AG08396 (cell line): ENCODE measurements around the gene GMFB.
A peak's percentile ranks its signal among the peaks of the same experiment; 100 is the strongest.

Experiments used
- DNase-seq: peaks from one replicate; pipeline ENCODE4 v3.0.0; 2012; ENCODE audit warnings: low spot score, mixed read lengths

Gene GMFB

DNA sequence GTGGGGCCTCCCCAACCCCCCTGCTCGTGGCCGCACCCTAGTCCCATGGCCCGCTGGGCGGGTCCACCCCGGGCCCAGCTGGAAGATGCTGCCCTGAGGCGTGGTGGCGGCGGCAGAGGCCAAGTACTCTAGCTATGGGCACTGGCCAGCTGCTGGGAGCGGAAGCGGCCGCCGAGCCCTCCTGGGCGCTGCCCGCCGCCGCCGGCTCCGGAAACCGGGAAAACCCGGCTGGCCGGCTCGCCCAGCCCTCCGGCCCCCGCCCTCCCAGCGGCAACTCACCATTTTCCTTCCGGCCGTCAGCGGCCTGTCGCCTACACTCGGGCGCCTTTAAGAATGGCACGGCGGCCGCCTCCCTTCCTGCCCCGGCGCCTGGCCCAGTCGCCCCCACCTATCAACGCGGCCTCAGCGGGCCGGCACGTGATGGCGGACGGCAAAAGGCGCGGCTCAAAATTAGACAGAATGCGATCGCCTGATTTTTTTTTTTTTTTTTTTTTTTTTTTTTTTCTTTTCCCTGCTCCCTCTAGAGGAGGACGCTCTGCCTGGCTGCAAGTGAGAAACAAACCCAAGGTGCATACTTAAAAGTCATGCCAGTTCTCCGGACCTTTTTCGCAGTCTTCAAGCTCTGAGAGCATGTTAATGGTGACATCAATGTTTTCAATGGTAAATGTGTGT lies at the start of gene GMFB:
Gene GMFB, minus strand, starts transcription at position 335 of the 672 bp plus-strand sequence. Its CDS starts 53 bp downstream, at position 282.
- peak; percentile 94 for DNase-seq

DNA sequence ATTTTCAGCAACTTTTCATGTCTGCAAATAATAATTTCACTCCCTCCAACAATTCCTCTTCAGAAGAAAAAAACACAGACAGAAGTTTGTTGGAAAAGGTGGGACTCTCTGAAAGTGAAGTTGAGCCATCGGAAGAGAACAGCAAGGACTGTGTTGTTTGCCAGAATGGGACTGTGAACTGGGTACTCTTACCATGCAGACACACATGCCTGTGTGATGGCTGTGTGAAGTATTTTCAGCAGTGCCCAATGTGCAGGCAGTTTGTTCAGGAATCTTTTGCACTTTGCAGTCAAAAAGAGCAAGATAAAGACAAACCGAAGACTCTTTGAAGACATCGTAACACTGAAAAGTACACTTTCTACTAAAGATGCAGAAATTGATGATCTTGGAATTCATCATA lies 49.3 kb upstream of the GMFB start:
- DNase-seq: no peak

DNA sequence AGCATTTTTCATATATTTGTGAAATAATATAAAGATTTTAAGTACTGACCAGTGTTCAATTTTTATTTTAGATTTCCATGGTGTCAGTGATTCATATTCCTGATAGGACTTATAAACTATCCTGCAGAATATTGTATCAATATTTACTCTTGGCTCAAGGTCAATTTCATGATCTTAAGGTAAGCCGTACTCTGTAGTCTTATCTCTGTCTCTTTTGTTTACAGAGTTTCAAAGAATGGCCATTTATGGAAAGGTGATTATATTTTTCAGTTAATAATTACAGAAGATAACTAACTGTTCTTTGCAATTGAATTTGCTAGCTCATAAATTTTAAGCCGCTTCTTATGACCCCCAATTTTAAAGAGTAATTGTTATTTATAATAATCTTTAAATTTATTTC lies 48.9 kb upstream of the GMFB start:
- no peak for DNase-seq

DNA sequence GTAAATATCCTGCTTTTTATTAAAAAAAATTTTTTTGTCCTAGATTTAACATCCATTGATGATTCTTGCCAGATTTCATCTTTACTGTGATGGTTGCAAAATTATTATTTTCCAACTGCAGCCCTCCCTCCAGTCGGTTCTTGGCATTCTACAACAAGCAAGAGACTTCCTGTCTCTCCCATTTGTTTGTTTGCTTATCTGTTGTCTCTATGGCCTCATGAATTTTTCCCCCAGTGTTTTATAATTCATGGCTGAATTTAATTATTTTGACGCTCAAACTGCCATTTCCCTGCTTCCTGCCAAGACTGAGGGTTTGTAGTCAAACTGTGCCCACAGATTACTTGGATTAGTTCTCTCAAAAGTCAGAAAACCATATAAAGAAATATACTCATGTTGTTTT lies 46.9 kb upstream of the GMFB start:
- no peak for DNase-seq

DNA sequence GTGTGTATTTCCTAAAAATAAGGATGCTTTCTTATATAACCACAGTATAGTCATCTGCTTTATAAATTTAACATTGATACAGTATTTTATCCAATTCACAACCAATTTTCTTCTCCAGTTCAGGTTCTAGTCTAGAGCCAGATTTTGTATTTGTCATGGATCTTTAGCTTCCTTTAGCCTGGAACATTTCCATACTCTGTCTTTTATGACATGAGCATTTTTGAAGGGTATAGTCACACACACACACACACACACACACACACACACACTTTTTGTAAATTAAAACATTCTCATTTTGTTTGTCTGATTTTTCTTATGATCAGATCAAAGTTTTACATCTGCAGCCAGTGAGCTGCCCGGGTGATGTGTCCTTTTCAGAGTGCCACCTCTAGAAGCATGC lies 46.3 kb upstream of the GMFB start:
- no peak for DNase-seq

DNA sequence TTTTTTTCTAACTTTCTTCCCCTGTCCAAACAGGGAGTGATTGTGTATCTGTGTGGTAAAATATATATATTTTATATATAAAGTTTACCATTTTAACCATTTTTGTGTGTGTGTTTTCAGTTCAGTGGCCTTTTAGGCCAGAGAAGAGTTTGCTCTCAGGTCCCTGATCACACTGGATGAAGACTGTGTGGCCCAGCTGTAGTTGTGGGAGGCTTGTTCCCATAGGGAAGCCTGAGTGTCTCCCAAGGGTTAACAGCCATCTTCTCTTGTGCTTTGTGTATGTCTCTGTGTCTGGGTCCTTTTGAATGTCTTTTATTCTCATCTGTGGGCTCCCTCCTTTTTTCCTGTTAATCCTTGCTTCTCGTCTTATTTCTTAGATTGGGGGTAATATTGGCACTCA lies 44.3 kb upstream of the GMFB start:
- no peak for DNase-seq

- DNase-seq: no peak
Measured at GRCh38 chr14:54532111-54533012, 43.6 kb upstream of the GMFB start.

- DNase-seq: no peak
Measured at GRCh38 chr14:54529811-54530210, 41.0 kb upstream of the GMFB start.

- no peak for DNase-seq
Measured at GRCh38 chr14:54528973-54529372, 40.2 kb upstream of the GMFB start.

- DNase-seq: no peak
Measured at GRCh38 chr14:54524410-54524809, 35.6 kb upstream of the GMFB start.

GRCh38 chr14:54516709-54517108 lies 27.9 kb upstream of the GMFB start:
- no peak for DNase-seq

GRCh38 chr14:54515670-54516069 lies 26.9 kb upstream of the GMFB start:
- DNase-seq: no peak

DNA sequence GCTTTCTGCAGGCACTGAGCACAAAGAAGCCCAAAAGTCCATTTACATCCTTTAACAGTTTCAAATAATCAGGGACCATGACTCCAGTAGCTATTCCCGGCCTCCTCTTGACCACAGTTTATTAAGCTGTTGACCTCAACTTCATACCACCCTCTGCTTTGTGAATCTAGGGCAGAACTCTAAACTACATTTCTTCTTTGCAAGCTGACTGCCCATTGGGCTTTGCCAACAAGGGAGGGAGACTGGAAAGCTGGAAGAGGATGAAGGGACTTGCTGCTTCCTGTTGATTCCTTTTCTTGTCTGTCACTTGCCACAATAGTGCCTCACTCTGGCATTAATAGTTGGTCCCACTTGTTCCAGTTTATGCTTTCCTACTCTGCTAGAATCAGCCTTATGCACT lies 23.6 kb upstream of the GMFB start:
- no peak for DNase-seq

- DNase-seq: peak; percentile 98
Measured at GRCh38 chr14:54509546-54510501, 21.0 kb upstream of the GMFB start, which contains the start of gene CGRRF1. Gene CGRRF1, plus strand, starts transcription at chr14:54509906. Its CDS starts 54 bp downstream, at chr14:54509960.

- DNase-seq: no peak
Measured at GRCh38 chr14:54503486-54503885, 14.7 kb upstream of the GMFB start.

DNA sequence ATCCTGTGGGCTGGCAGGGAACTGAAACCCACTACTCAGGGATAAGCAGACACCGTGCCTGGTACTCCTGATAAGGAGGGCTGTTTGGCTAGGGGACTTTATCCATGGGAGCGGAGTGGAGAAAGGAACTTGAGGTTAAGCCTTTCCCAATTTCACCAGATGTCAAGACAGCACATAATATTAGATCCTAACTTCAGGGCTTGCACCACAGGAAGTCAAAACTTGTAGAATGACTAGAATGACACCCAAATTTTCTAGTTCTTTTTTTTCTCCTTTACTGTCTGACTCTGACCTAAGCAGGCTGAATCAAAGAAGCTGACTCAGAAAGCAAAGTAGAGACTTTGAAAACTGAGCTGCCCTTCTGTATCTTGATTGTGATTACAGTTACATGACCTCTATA lies 13.8 kb upstream of the GMFB start:
- DNase-seq: no peak

DNA sequence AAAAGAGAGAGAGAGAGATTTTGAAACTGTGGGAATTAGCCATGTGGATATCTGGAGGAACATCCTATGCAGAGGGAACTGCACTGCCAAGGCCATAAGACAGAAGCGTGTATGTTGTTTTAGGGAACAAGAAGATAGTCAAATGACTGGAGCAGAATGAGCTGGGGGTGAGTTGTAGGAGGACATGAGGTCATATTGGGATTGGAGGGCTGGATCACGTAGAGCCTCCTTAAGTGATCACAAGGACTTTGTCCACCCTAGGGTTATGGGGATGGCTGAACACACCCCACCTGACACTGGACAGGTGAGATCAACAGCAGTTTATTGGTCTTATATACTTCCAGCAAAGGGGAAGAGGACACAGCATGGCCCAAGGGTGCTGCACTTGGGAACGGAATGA lies 12.7 kb upstream of the GMFB start:
- DNase-seq: no peak

- no peak for DNase-seq
Measured at GRCh38 chr14:54500744-54501143, 12.0 kb upstream of the GMFB start.

DNA sequence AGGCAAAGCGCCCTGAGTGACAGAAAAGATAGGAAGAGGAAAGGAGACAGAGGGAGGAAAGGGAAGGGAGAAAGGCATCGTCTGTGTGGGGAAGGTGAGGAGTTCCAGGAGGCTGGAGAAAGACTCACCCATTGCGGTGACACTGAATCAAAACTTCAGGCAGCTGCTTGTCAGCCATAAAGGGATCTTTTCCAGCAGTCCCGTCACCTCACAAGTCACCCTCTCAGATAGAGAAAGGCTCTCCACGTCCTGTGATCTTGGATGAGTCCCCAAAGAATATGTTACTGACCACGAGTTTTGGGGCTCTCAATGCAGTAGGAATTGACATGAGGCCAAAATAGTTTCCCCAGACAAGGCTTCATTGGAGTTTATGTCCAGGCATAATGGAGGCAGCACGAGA lies 9.8 kb upstream of the GMFB start:
- no peak for DNase-seq

DNA sequence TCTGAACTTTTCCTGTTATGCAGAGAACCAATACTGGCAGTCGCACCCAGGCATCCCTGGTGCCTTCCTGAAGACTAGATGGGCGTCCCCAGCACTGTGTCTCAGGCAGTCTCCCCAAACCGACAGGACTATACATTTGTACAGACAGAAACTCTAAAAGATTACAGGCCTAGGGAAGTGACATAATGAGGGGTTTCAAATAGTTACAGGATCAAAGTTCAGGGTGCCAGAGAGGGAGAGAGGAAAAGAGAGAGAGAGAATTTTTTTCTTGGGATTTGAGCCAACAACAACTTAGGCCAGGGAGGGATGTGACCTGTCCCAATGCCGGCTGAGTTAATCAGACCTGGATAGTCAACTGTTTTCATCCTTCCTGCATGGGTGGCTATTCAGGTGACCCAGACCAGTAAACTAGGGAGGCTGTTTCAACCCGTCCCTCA lies 9.3 kb upstream of the GMFB start:
- no peak for DNase-seq

- no peak for DNase-seq
Measured at GRCh38 chr14:54497224-54497623, 8.4 kb upstream of the GMFB start.

DNA sequence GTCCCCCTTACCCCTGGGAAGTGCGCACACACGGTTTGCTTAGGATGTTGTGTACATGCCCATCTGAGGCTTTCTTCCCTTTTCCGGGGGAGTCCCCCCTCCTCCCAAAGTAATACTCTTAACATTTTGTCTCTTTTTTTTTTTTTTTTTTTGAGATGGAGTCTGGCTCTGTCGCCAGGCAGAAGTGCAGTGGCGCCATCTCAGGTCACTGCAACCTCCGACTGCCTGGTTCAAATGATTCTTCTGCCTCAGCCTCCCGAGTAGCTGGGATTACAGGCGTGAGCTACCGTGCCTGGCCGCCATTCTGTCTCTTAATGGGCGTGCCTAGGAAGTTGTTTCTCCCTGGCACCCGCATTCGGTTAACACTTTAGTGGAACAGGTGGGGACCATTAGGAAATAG lies 4.5 kb upstream of the GMFB start:
- DNase-seq: no peak
